H1 (cell line): Measurements from ENCODE around the gene TSPEAR. TPM values are rescaled to one million over a fixed set of nuclear protein-coding genes. Genes with fewer than 3 reads are reported as not detected.

ENCODE experiments used
- CBX5 ChIP-seq: fragments of 300-800, 300-1000 bp; sonication (generic); IDR thresholded peaks from 2 replicates; pipeline ENCODE4 v1.7.1; 2016; ENCODE audit warnings: antibody characterized with exemption, low read length, low read depth
- CHD1 ChIP-seq: IDR thresholded peaks from 2 replicates; pipeline ENCODE4 v1.6.1; 2012; ENCODE audit warnings: low read depth, low read length, improper control_type of control experiment
- SP2 ChIP-seq: IDR thresholded peaks from 2 replicates; pipeline ENCODE4 v1.6.1; 2012; ENCODE audit warnings: mild to moderate bottlenecking, low read length, inconsistent platforms
- polyA plus RNA-seq, 7 experiments: library from polyadenylated mRNA; depleted of rRNA in 3 of 7; stranded (reverse) in 5 of 7; unstranded in 2 of 7; fragments of >200 nt in 5 of 7; fragments of 200-250 nt in 2 of 7; gene quantifications; 1 replicate in 5 of 7; 2 replicates in 1 of 7; 4 replicates in 1 of 7; pipeline versions ENCODE4 v1.2.1 to v1.2.3, GENCODE V29; 2011 to 2013; ENCODE audit warnings: missing spikeins in 2 of 7, mixed read lengths in 2 of 7
- total RNA-seq: library from RNA; stranded (reverse); fragmentation: NEBNext Ultra II Directional; extraction: Animal tissue kit (Norgen Biotek cat#: 25700); gene quantifications from 2 replicates; pipeline ENCODE4 v1.2.1, GENCODE V29; 2021
- TF ChIP-seq, protein P1 (sequence below): IDR thresholded peaks from 2 replicates; pipeline ENCODE4 v1.6.1; 2012; ENCODE audit warnings: low read length, inconsistent platforms

TSPEAR gene
- total and polyA plus RNA-seq, 2 of the 8 experiments (the other 6 are each of a cell fraction or from before 2014, with no cell fraction given): 0.58 to 0.89 TPM

DNA sequence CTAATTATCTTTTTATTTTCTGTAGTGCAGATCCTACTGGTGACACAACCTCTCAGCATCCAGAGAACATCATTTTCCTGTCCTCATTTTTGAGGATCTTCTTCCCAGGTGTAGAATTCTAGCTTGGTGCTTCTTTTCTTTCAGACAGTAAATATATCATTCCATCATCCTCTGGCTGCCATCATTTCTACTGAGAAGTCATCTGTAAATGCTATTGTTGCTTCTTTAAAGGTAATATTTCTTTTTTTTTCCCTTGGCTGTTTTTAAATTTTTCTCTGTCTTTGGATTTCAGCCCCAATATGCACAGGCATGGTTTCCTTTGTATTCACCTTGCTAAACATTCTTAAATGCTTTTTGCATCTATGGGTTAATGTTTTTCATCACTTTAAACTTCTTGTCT, 87.8 kb downstream of the TSPEAR start (continued):
- TF ChIP-seq, protein P1, sequence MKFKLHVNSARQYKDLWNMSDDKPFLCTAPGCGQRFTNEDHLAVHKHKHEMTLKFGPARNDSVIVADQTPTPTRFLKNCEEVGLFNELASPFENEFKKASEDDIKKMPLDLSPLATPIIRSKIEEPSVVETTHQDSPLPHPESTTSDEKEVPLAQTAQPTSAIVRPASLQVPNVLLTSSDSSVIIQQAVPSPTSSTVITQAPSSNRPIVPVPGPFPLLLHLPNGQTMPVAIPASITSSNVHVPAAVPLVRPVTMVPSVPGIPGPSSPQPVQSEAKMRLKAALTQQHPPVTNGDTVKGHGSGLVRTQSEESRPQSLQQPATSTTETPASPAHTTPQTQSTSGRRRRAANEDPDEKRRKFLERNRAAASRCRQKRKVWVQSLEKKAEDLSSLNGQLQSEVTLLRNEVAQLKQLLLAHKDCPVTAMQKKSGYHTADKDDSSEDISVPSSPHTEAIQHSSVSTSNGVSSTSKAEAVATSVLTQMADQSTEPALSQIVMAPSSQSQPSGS: no peak
- TF ChIP-seq CHD1 (no peak), SP2 (no peak), CBX5 (no peak)
